ENCODE measurements around the gene B4GAT1. TPM values are rescaled to one million over a fixed set of nuclear protein-coding genes. Genes with fewer than 3 reads are reported as not detected.
A peak's percentile ranks its signal among the peaks of the same experiment; 100 is the strongest.

The B4GAT1 gene
- total and polyA plus RNA-seq, 2 of the 13 experiments (the other 11 are each of a cell fraction or from before 2014, with no cell fraction given): 40.4 to 109 TPM

DNA sequence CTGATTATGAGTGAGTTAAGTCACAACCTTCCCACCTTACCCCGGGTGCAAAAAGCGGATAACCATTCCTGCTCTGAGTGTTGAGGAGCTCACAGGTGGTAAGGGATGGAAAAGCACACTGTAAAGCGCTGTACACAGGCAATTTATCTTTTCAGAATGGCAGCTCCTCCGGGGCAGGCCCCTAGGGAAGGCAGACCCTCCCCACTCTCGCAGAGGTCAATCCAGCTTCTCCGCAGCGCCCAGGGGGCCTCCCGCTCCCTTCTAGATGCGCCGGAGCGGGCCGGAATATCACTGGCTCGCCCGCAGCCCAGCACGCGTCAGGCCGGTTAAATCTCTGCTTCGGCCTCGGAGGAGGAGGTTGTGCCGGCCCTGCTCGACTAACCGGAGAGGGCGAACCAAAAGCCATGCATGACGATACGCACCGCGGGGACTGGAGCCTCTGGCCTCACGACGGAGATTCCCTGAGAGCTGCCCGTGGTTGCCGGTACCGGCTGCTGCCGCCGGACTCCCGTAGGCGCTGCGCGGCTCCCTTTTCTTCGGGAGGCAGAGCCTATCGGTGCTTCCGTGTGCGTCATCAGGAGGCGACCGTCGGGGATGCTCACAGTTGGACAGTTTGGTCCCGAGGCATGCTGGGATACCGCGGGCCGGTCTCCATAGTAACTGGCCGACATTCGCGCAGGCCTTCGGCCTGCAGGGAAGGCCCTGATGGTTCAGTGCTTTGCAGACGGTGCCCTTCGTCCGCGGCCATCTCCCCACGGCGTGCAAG is 2.7 kb downstream of the B4GAT1 start, which contains the start of gene BRMS1 (continued):
- TF ChIP-seq CHD2 (IDR thresholded peaks at IDR 0.05; ENCODE audit: low read depth, low read length) (no peak), FOXK2 (IDR thresholded peaks at IDR 0.05) (0 out of 2 replicates have a peak, but pooled peaks have one; percentile 18), ISL2 (CRISPR knock-in tag; IDR thresholded peaks at IDR 0.05) (peak; percentile 51; the same call in 1 of the 2 replicates), CREBL2 (CRISPR knock-in tag; IDR thresholded peaks at IDR 0.05; ENCODE audit: borderline replicate concordance) (no peak), FOXP4 (CRISPR knock-in tag; IDR thresholded peaks at IDR 0.05) (no peak; the same call in 1 of the 2 replicates), ZSCAN31 (CRISPR knock-in tag; IDR thresholded peaks at IDR 0.05; ENCODE audit: low read depth) (no peak), YEATS4 (CRISPR knock-in tag; IDR thresholded peaks at IDR 0.05; ENCODE audit: borderline replicate concordance) (peak; percentile 44; the same call in 1 of the 2 replicates), HNRNPL (IDR thresholded peaks at IDR 0.05; ENCODE audit: low read depth, low read length) (no peak), RNF219 (CRISPR knock-in tag; IDR thresholded peaks at IDR 0.05) (no peak), ZNF841 (CRISPR knock-in tag; IDR thresholded peaks at IDR 0.05; ENCODE audit: borderline replicate concordance) (no peak), ZNF331 (CRISPR knock-in tag; IDR thresholded peaks at IDR 0.05) (peak; percentile 61), SETDB1 (CRISPR knock-in tag; IDR thresholded peaks at IDR 0.05; ENCODE audit: borderline replicate concordance) (no peak), EED (CRISPR knock-in tag; IDR thresholded peaks at IDR 0.05) (no peak), MIXL1 (CRISPR knock-in tag; IDR thresholded peaks at IDR 0.05) (0 out of 2 replicates have a peak, but pooled peaks have one; percentile 40)
- TF ChIP-seq, protein P1, sequence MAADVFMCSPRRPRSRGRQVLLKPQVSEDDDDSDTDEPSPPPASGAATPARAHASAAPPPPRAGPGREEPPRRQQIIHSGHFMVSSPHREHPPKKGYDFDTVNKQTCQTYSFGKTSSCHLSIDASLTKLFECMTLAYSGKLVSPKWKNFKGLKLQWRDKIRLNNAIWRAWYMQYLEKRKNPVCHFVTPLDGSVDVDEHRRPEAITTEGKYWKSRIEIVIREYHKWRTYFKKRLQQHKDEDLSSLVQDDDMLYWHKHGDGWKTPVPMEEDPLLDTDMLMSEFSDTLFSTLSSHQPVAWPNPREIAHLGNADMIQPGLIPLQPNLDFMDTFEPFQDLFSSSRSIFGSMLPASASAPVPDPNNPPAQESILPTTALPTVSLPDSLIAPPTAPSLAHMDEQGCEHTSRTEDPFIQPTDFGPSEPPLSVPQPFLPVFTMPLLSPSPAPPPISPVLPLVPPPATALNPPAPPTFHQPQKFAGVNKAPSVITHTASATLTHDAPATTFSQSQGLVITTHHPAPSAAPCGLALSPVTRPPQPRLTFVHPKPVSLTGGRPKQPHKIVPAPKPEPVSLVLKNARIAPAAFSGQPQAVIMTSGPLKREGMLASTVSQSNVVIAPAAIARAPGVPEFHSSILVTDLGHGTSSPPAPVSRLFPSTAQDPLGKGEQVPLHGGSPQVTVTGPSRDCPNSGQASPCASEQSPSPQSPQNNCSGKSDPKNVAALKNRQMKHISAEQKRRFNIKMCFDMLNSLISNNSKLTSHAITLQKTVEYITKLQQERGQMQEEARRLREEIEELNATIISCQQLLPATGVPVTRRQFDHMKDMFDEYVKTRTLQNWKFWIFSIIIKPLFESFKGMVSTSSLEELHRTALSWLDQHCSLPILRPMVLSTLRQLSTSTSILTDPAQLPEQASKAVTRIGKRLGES (CRISPR knock-in tag; IDR thresholded peaks at IDR 0.05; ENCODE audit: borderline replicate concordance): no peak
- TF ChIP-seq, protein P2, sequence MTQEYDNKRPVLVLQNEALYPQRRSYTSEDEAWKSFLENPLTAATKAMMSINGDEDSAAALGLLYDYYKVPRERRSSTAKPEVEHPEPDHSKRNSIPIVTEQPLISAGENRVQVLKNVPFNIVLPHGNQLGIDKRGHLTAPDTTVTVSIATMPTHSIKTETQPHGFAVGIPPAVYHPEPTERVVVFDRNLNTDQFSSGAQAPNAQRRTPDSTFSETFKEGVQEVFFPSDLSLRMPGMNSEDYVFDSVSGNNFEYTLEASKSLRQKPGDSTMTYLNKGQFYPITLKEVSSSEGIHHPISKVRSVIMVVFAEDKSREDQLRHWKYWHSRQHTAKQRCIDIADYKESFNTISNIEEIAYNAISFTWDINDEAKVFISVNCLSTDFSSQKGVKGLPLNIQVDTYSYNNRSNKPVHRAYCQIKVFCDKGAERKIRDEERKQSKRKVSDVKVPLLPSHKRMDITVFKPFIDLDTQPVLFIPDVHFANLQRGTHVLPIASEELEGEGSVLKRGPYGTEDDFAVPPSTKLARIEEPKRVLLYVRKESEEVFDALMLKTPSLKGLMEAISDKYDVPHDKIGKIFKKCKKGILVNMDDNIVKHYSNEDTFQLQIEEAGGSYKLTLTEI (CRISPR knock-in tag; conservative IDR thresholded peaks at IDR 0.05): no peak
- TF ChIP-seq, protein P3, sequence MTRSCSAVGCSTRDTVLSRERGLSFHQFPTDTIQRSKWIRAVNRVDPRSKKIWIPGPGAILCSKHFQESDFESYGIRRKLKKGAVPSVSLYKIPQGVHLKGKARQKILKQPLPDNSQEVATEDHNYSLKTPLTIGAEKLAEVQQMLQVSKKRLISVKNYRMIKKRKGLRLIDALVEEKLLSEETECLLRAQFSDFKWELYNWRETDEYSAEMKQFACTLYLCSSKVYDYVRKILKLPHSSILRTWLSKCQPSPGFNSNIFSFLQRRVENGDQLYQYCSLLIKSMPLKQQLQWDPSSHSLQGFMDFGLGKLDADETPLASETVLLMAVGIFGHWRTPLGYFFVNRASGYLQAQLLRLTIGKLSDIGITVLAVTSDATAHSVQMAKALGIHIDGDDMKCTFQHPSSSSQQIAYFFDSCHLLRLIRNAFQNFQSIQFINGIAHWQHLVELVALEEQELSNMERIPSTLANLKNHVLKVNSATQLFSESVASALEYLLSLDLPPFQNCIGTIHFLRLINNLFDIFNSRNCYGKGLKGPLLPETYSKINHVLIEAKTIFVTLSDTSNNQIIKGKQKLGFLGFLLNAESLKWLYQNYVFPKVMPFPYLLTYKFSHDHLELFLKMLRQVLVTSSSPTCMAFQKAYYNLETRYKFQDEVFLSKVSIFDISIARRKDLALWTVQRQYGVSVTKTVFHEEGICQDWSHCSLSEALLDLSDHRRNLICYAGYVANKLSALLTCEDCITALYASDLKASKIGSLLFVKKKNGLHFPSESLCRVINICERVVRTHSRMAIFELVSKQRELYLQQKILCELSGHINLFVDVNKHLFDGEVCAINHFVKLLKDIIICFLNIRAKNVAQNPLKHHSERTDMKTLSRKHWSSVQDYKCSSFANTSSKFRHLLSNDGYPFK (CRISPR knock-in tag; IDR thresholded peaks at IDR 0.05; ENCODE audit: borderline replicate concordance): peak; percentile 91
